OCI-LY7 (cell line): Measurements from ENCODE around the gene ALG1.

Source experiments
- CTCF ChIP-seq: fragments of 200-600 bp; sonication (generic); conservative IDR thresholded peaks from 2 replicates; pipeline ENCODE4 v1.5.1; 2014; ENCODE audit warnings: mild to moderate bottlenecking, antibody characterized with exemption, low read length, moderate library complexity, mixed read lengths
- EZH2phosphoT487 ChIP-seq: fragments of 200-600 bp; sonication (generic); IDR thresholded peaks from 2 replicates; pipeline ENCODE4 v1.6.1; 2018; ENCODE audit warnings: low read depth, borderline replicate concordance, mild to moderate bottlenecking, mixed run types, antibody characterized with exemption, low read length, moderate library complexity, mixed read lengths

GRCh38 chr16:5032748-5033167, 38.9 kb upstream of the ALG1 start:
- no peak for TF ChIP-seq CTCF
- no peak for TF ChIP-seq EZH2phosphoT487
